ENCODE data around the gene ARL3. TPM values are rescaled to one million over a fixed set of nuclear protein-coding genes. Genes with fewer than 3 reads are reported as not detected.

ARL3 gene
- total RNA-seq, 1 experiment from 2014 or later: 16.5 TPM

- H3K9ac ChIP-seq (ENCODE audit: extremely low read depth, insufficient read length, low read length): no peak overlapping the region
- no peak overlapping the region for H2BK15ac ChIP-seq (ENCODE audit: low read depth, low read length)
- no peak overlapping the region for H3K4me3 Mint-ChIP-seq
- H3K56ac ChIP-seq (ENCODE audit: insufficient read length, low read depth, low read length): no peak overlapping the region
- H2BK120ac ChIP-seq (ENCODE audit: low read depth, low read length, poor library complexity, severe bottlenecking): no peak overlapping the region
- no peak overlapping the region for H3K23ac ChIP-seq (ENCODE audit: insufficient read length, low read depth, low read length)
- no peaks in the 10 kb centered on the region for H3K9me3 ChIP-seq (ENCODE audit: control insufficient read depth, low read depth, low read length)
- no peak overlapping the region for H4K91ac ChIP-seq (ENCODE audit: insufficient read length, low read depth, low read length)
- H3K27me3 Mint-ChIP-seq (ENCODE audit: low read depth): no peaks in the 10 kb centered on the region
- H3K27ac Mint-ChIP-seq: no peak overlapping the region
- DNase-seq: no peak
- no peak overlapping the region for H4K8ac ChIP-seq (replicated peaks; ENCODE audit: insufficient read length, low read depth, low read length)
- no peak overlapping the region for H3K18ac ChIP-seq (ENCODE audit: insufficient read length, low read depth, low read length)
- H2BK20ac ChIP-seq (ENCODE audit: low read depth, low read length, poor library complexity, severe bottlenecking): no peak overlapping the region
- H4K20me1 ChIP-seq (ENCODE audit: control insufficient read depth, insufficient read depth, insufficient read length): no peaks in the 10 kb centered on the region
- H2BK12ac ChIP-seq (ENCODE audit: insufficient read length, low read depth, low read length): no peak overlapping the region
- no peak overlapping the region for H3K4ac ChIP-seq (ENCODE audit: low read depth, low read length)
- H3K14ac ChIP-seq (ENCODE audit: insufficient read depth, low read length): no peak overlapping the region
- no peaks in the 10 kb centered on the region; a peak in 1 of 5 replicates for H3K9me3 Mint-ChIP-seq
- H3K27ac ChIP-seq (ENCODE audit: insufficient read length, low read depth, low read length): no peak overlapping the region
- H3K36me3 Mint-ChIP-seq (ENCODE audit: insufficient read depth in 1 of 3, low read depth in 3 of 3): peaks cover 9 to 23% (median 22%) of the 10 kb centered on the region in 3 experiments
- H3K27me3 ChIP-seq (ENCODE audit: insufficient read depth, low read length): no peaks in the 10 kb centered on the region
- no CpG with 5 or more reads among the region's 2 CpGs for WGBS (ENCODE audit: extremely low coverage, insufficient read length, low lambda C conversion rate)
- peaks cover 0 to 3% of the 10 kb centered on the region in 2 experiments; a peak in 1 of 4 replicates for H3K4me1 Mint-ChIP-seq
- H3K79me2 ChIP-seq (ENCODE audit: insufficient read depth, low read length): no peaks in the 10 kb centered on the region
- H3K4me2 ChIP-seq (ENCODE audit: insufficient read depth, insufficient read length, low read length): no peak overlapping the region
- H3K23me2 ChIP-seq (ENCODE audit: insufficient read length, low read depth, low read length, poor library complexity, severe bottlenecking): no peaks in the 10 kb centered on the region
- H4K5ac ChIP-seq (ENCODE audit: insufficient read length, low read depth, low read length): no peak overlapping the region
- H3K79me1 ChIP-seq (ENCODE audit: insufficient read depth, low read depth, low read length, poor library complexity, severe bottlenecking): peaks cover 2% of the 10 kb centered on the region
- H3T11ph ChIP-seq (ENCODE audit: low read length): no peak overlapping the region
- no peak for TF ChIP-seq CTCF (conservative IDR thresholded peaks at IDR 0.05)
- no peaks in the 10 kb centered on the region for H3K4me1 ChIP-seq (ENCODE audit: insufficient read depth, low read length)
- H2AK5ac ChIP-seq (ENCODE audit: insufficient read length, low read length): no peak overlapping the region
- no peak overlapping the region for H2AFZ ChIP-seq (ENCODE audit: low read length)
- H2BK5ac ChIP-seq (ENCODE audit: insufficient read length, low read length): no peak overlapping the region
These were observed 11.5 kb downstream of the ARL3 start for GRCh38 chr10:102702742-102703141.
